GM21825 (cell line): ENCODE measurements around the gene ENPP3.
"Not testable (repeated sequence)": the region's sequence is repeated elsewhere in the genome, so short reads cannot be mapped to it uniquely, and the experiment has no call there.

ENCODE experiments used
- ATAC-seq: cut with Tn5 transposase; IDR thresholded peaks from one replicate; pipeline ENCODE4 v1.9.1; 2021; ENCODE audit warnings: mild to moderate bottlenecking, moderate library complexity; ENCODE audit not compliant: unreplicated experiment

ENPP3 gene

GRCh38 chr6:131731224-131731623, 94.1 kb downstream of the ENPP3 start:
- ATAC-seq: no peak

GRCh38 chr6:131733376-131734016, 96.4 kb downstream of the ENPP3 start:
- ATAC-seq: no peak

- no peak for ATAC-seq
Observed at GRCh38 chr6:131736003-131736596, 99.0 kb downstream of the ENPP3 start.

GRCh38 chr6:131736811-131737210, 99.7 kb downstream of the ENPP3 start:
- ATAC-seq: no peak

GRCh38 chr6:131739136-131739535, 102.0 kb downstream of the ENPP3 start:
- ATAC-seq: no peak

GRCh38 chr6:131740161-131740560, 103.1 kb downstream of the ENPP3 start:
- no peak for ATAC-seq

- no peak for ATAC-seq
Observed at GRCh38 chr6:131741688-131742393, 104.7 kb downstream of the ENPP3 start.

- ATAC-seq: no peak
Observed at GRCh38 chr6:131744432-131745287, 107.6 kb downstream of the ENPP3 start.

- ATAC-seq: no peak
Observed at GRCh38 chr6:131745476-131745875, 108.4 kb downstream of the ENPP3 start.

GRCh38 chr6:131747821-131748353, 110.8 kb downstream of the ENPP3 start:
- ATAC-seq: no peak

GRCh38 chr6:131749023-131749422, 111.9 kb downstream of the ENPP3 start:
- no peak for ATAC-seq

- ATAC-seq: not testable (repeated sequence)
Observed at GRCh38 chr6:131751012-131751715, 114.1 kb downstream of the ENPP3 start.

GRCh38 chr6:131754088-131754487, 117.0 kb downstream of the ENPP3 start:
- no peak for ATAC-seq

- no peak for ATAC-seq
Observed at GRCh38 chr6:131754715-131755567, 117.8 kb downstream of the ENPP3 start.

- no peak for ATAC-seq
Observed at GRCh38 chr6:131755597-131755996, 118.5 kb downstream of the ENPP3 start.

- no peak for ATAC-seq
Observed at GRCh38 chr6:131756039-131756438, 118.9 kb downstream of the ENPP3 start.

- no peak for ATAC-seq
Observed at GRCh38 chr6:131758920-131759319, 121.8 kb downstream of the ENPP3 start.

- ATAC-seq: no peak
Observed at GRCh38 chr6:131761060-131761761, 124.1 kb downstream of the ENPP3 start.

- ATAC-seq: no peak
Observed at GRCh38 chr6:131761762-131762067, 124.6 kb downstream of the ENPP3 start.
